ENCODE measurements around the gene GTF3C1. TPM values are rescaled to one million over a fixed set of nuclear protein-coding genes. Genes with fewer than 3 reads are reported as not detected.
"Not testable (repeated sequence)": the region's sequence is repeated elsewhere in the genome, so short reads cannot be mapped to it uniquely, and the experiment has no call there.

The GTF3C1 gene
- total RNA-seq, 3 donors from 2014 or later: 31.2 to 44.6 (median 37.4) TPM

- H3K27me3 ChIP-seq: no peaks in the 10 kb centered on the region
- no peak overlapping the region for H3K4me3 ChIP-seq
- intact Hi-C loops (cut with DNase I; ENCODE audit: low total_unique reads): no loop called here
- DNase-seq (ENCODE audit: low spot score in 2 of 2): no peak
- no peak for TF ChIP-seq POLR2AphosphoS5 (IDR thresholded peaks at IDR 0.05)
- no peak for TF ChIP-seq POLR2A (IDR thresholded peaks at IDR 0.05)
- no peak for TF ChIP-seq CTCF (IDR thresholded peaks at IDR 0.05)
- no peaks in the 10 kb centered on the region for H3K36me3 ChIP-seq
- no peaks in the 10 kb centered on the region for H3K4me1 ChIP-seq
- H3K27ac ChIP-seq: no peak overlapping the region
- H3K9me3 ChIP-seq: peaks cover 3 to 7% of the 10 kb centered on the region in 2 donors
These were observed 110.3 kb downstream of the GTF3C1 start for GRCh38 chr16:27439271-27440018.

GRCh38 chr16:27437946-27438345 lies 111.8 kb downstream of the GTF3C1 start:
- no peak overlapping the region for H3K27ac ChIP-seq
- no peaks in the 10 kb centered on the region for H3K27me3 ChIP-seq
- no peaks in the 10 kb centered on the region for H3K4me1 ChIP-seq
- TF ChIP-seq CTCF (IDR thresholded peaks at IDR 0.05): no peak
- TF ChIP-seq POLR2AphosphoS5 (IDR thresholded peaks at IDR 0.05): no peak
- TF ChIP-seq POLR2A (IDR thresholded peaks at IDR 0.05): no peak
- H3K9me3 ChIP-seq: no peaks in the 10 kb centered on the region
- DNase-seq (ENCODE audit: low spot score in 2 of 2): no peak
- no peaks in the 10 kb centered on the region for H3K36me3 ChIP-seq
- no peak overlapping the region for H3K4me3 ChIP-seq
- intact Hi-C loops (cut with DNase I; ENCODE audit: low total_unique reads): no loop called here

- DNase-seq (ENCODE audit: low spot score in 2 of 2): no peak
- no peaks in the 10 kb centered on the region for H3K4me1 ChIP-seq
- no peak for TF ChIP-seq POLR2A (IDR thresholded peaks at IDR 0.05)
- no peak for TF ChIP-seq POLR2AphosphoS5 (IDR thresholded peaks at IDR 0.05)
- TF ChIP-seq CTCF (IDR thresholded peaks at IDR 0.05): no peak
- no peaks in the 10 kb centered on the region for H3K36me3 ChIP-seq
- H3K9me3 ChIP-seq: no peaks in the 10 kb centered on the region
- peaks cover 0 to 1% of the 10 kb centered on the region in 2 donors for H3K27me3 ChIP-seq
- intact Hi-C loops (cut with DNase I; ENCODE audit: low total_unique reads): no loop called here
- H3K27ac ChIP-seq: no peak overlapping the region
- H3K4me3 ChIP-seq: no peak overlapping the region
These were observed 112.6 kb downstream of the GTF3C1 start for GRCh38 chr16:27436921-27437650.

GRCh38 chr16:27436065-27436464 lies 113.6 kb downstream of the GTF3C1 start:
- Histone ChIP-seq H3K36me3 (no peaks in the 10 kb centered on the region), H3K27ac (no peak overlapping the region), H3K9me3 (no peaks in the 10 kb centered on the region), H3K4me3 (no peak overlapping the region), H3K4me1 (no peaks in the 10 kb centered on the region), H3K27me3 (peaks cover 0 to 8% of the 10 kb centered on the region in 2 donors)
- intact Hi-C loops (cut with DNase I; ENCODE audit: low total_unique reads): no loop called here
- TF ChIP-seq POLR2AphosphoS5 (IDR thresholded peaks at IDR 0.05) (no peak), POLR2A (IDR thresholded peaks at IDR 0.05) (no peak), CTCF (IDR thresholded peaks at IDR 0.05) (no peak)
- DNase-seq (ENCODE audit: low spot score in 2 of 2): no peak

- DNase-seq (ENCODE audit: low spot score in 2 of 2); H3K27me3 ChIP-seq; H3K9me3 ChIP-seq; intact Hi-C loops (cut with DNase I; ENCODE audit: low total_unique reads); H3K4me1 ChIP-seq; H3K36me3 ChIP-seq; H3K4me3 ChIP-seq; H3K27ac ChIP-seq: not testable (repeated sequence)
These were observed 114.6 kb downstream of the GTF3C1 start for GRCh38 chr16:27435146-27435545.

Data from breast epithelium (tissue), 4 donors.